Muscle of leg (tissue), 11 donors: ENCODE data around the gene PTOV1. TPM values are rescaled to one million over a fixed set of nuclear protein-coding genes. Genes with fewer than 3 reads are reported as not detected.

Experiments used
- DNase-seq: peaks from one replicate; pipeline ENCODE4 v3.0.0; 2013
- H3K27ac ChIP-seq: one replicate; pipeline ENCODE4 v1.5.1; 2013; ENCODE audit warnings: mild to moderate bottlenecking, low read length, control low read depth
- H3K27me3 ChIP-seq: one replicate; pipeline ENCODE4 v1.6.1; 2013; ENCODE audit warnings: low read length; ENCODE audit not compliant: control insufficient read depth, insufficient read depth
- H3K36me3 ChIP-seq: one replicate; pipeline ENCODE4 v1.6.1; 2013; ENCODE audit warnings: low read length; ENCODE audit not compliant: control insufficient read depth, insufficient read depth
- H3K4me1 ChIP-seq: one replicate; pipeline ENCODE4 v1.6.1; 2013; ENCODE audit warnings: low read length; ENCODE audit not compliant: control insufficient read depth, insufficient read depth
- H3K4me3 ChIP-seq: one replicate; pipeline ENCODE4 v1.5.1; 2013; ENCODE audit warnings: low read length, control low read depth
- H3K9me3 ChIP-seq: replicated peaks from 2 replicates; pipeline ENCODE4 v1.6.1; 2013; ENCODE audit warnings: low read depth, low read length; ENCODE audit not compliant: control insufficient read depth
- whole genome bisulfite sequencing: methylation state at CpG from one replicate; pipeline ENCODE4 v1.1.5; 2013; ENCODE audit warnings: missing lambda C conversion rate; ENCODE audit not compliant: insufficient coverage; 5-methylcytosine and 5-hydroxymethylcytosine counted together
- polyA plus RNA-seq, 8 donors: library from polyadenylated mRNA; unstranded; fragments of 120-200 nt; gene quantifications; one replicate each; pipeline versions ENCODE4 v1.2.1 to v1.2.3, GENCODE V29; 2013; ENCODE audit warnings: inconsistent platforms in 1 of 8, low replicate concordance in 1 of 8; ENCODE audit not compliant: insufficient read length in 8 of 8, insufficient read depth in 1 of 8
- total RNA-seq: library from RNA; stranded (reverse); fragments of 120-200 nt; gene quantifications from one replicate; pipeline ENCODE4 v1.2.4, GENCODE V29; 2013

The PTOV1 gene
- total and polyA plus RNA-seq, 9 donors, result 140 to 239 (median 223) TPM

GRCh38 chr19:49880162-49880869 is 29.4 kb downstream of the PTOV1 start:
- no peak overlapping the region for H3K27ac ChIP-seq
- no peaks in the 10 kb centered on the region for H3K9me3 ChIP-seq
- no peaks in the 10 kb centered on the region for H3K27me3 ChIP-seq
- H3K4me3 ChIP-seq, result no peak overlapping the region
- WGBS, result 91% methylated on average over 10 of the region's 10 CpGs
- peaks cover 18% of the 10 kb centered on the region for H3K4me1 ChIP-seq
- H3K36me3 ChIP-seq, result peaks cover 62% of the 10 kb centered on the region
- no peak for DNase-seq

GRCh38 chr19:49881186-49881585 is 30.2 kb downstream of the PTOV1 start:
- Histone ChIP-seq H3K4me1 (peaks cover 11% of the 10 kb centered on the region), H3K9me3 (no peaks in the 10 kb centered on the region), H3K27ac (no peak overlapping the region), H3K36me3 (peaks cover 62% of the 10 kb centered on the region), H3K4me3 (no peak overlapping the region), H3K27me3 (no peaks in the 10 kb centered on the region)
- WGBS, result 98% methylated on average over 13 of the region's 17 CpGs
- DNase-seq, result no peak

GRCh38 chr19:49881672-49882394 is 30.9 kb downstream of the PTOV1 start:
- Histone ChIP-seq H3K4me1 (peaks cover 11% of the 10 kb centered on the region), H3K4me3 (no peak overlapping the region), H3K9me3 (no peaks in the 10 kb centered on the region), H3K27ac (no peak overlapping the region), H3K27me3 (no peaks in the 10 kb centered on the region), H3K36me3 (peaks cover 62% of the 10 kb centered on the region)
- 85% methylated on average over 26 of the region's 31 CpGs for WGBS
- DNase-seq, result no peak

- peaks cover 14% of the 10 kb centered on the region for H3K4me1 ChIP-seq
- no peaks in the 10 kb centered on the region for H3K27me3 ChIP-seq
- no peaks in the 10 kb centered on the region for H3K9me3 ChIP-seq
- no peak overlapping the region for H3K4me3 ChIP-seq
- H3K27ac ChIP-seq, result no peak overlapping the region
- DNase-seq, result no peak
- peaks cover 65% of the 10 kb centered on the region for H3K36me3 ChIP-seq
- 98% methylated on average over 14 of the region's 14 CpGs for WGBS
Measured at GRCh38 chr19:49882643-49883042, 31.7 kb downstream of the PTOV1 start.

GRCh38 chr19:49883094-49883493 is 32.1 kb downstream of the PTOV1 start:
- WGBS, result 97% methylated on average over 5 of the region's 5 CpGs

GRCh38 chr19:49884109-49884508 is 33.1 kb downstream of the PTOV1 start:
- H3K9me3 ChIP-seq, result no peaks in the 10 kb centered on the region
- H3K4me3 ChIP-seq, result no peak overlapping the region
- DNase-seq, result no peak
- peaks cover 6% of the 10 kb centered on the region for H3K4me1 ChIP-seq
- H3K27ac ChIP-seq, result no peak overlapping the region
- 93% methylated on average over 7 of the region's 18 CpGs for WGBS
- H3K27me3 ChIP-seq, result no peaks in the 10 kb centered on the region
- H3K36me3 ChIP-seq, result peaks cover 64% of the 10 kb centered on the region

More at GRCh38 chr19:49883094-49883493, 32.1 kb downstream of the PTOV1 start:
- Histone ChIP-seq H3K36me3 (peaks cover 68% of the 10 kb centered on the region), H3K4me3 (no peak overlapping the region), H3K4me1 (peaks cover 14% of the 10 kb centered on the region), H3K27ac (no peak overlapping the region), H3K9me3 (no peaks in the 10 kb centered on the region), H3K27me3 (no peaks in the 10 kb centered on the region)
- DNase-seq, result no peak

- Histone ChIP-seq H3K4me3 (no peak overlapping the region), H3K27ac (no peak overlapping the region), H3K4me1 (peaks cover 8% of the 10 kb centered on the region), H3K36me3 (peaks cover 61% of the 10 kb centered on the region), H3K9me3 (no peaks in the 10 kb centered on the region), H3K27me3 (peaks cover 3% of the 10 kb centered on the region)
- no peak for DNase-seq
- no CpG with 5 or more reads among the region's 3 CpGs for WGBS
Measured at GRCh38 chr19:49884760-49885159, 33.8 kb downstream of the PTOV1 start.

- Histone ChIP-seq H3K9me3 (no peaks in the 10 kb centered on the region), H3K27me3 (peaks cover 7% of the 10 kb centered on the region), H3K27ac (no peak overlapping the region), H3K36me3 (peaks cover 38% of the 10 kb centered on the region), H3K4me1 (peaks cover 20% of the 10 kb centered on the region), H3K4me3 (no peak overlapping the region)
- DNase-seq, result no peak
- 61% methylated on average over 19 of the region's 23 CpGs for WGBS
Measured at GRCh38 chr19:49887037-49887664, 36.2 kb downstream of the PTOV1 start.

- H3K27ac ChIP-seq, result no peak overlapping the region
- H3K27me3 ChIP-seq, result peaks cover 13% of the 10 kb centered on the region
- DNase-seq, result no peak
- H3K4me3 ChIP-seq, result no peak overlapping the region
- 62% methylated on average over 39 of the region's 54 CpGs for WGBS
- peaks cover 20% of the 10 kb centered on the region for H3K4me1 ChIP-seq
- H3K9me3 ChIP-seq, result no peaks in the 10 kb centered on the region
- H3K36me3 ChIP-seq, result peaks cover 30% of the 10 kb centered on the region
Measured at GRCh38 chr19:49887665-49888509, 36.9 kb downstream of the PTOV1 start.

- H3K4me1 ChIP-seq, result peaks cover 20% of the 10 kb centered on the region
- no peak overlapping the region for H3K4me3 ChIP-seq
- peaks cover 24% of the 10 kb centered on the region for H3K36me3 ChIP-seq
- no peak overlapping the region for H3K27ac ChIP-seq
- WGBS, result 82% methylated on average over 10 of the region's 18 CpGs
- no peak for DNase-seq
- H3K9me3 ChIP-seq, result no peaks in the 10 kb centered on the region
- peaks cover 18% of the 10 kb centered on the region for H3K27me3 ChIP-seq
Measured at GRCh38 chr19:49888510-49888824, 37.5 kb downstream of the PTOV1 start.
